ENCODE results near the gene ACVR1. TPM values are rescaled to one million over a fixed set of nuclear protein-coding genes. Genes with fewer than 3 reads are reported as not detected.

ACVR1 gene
- 26.7 and 35.4 TPM in 2 replicates for total RNA-seq

GRCh38 chr2:157876066-157876785 is at the start of gene ACVR1:
TSS of gene ACVR1 (minus strand) at chr2:157876330. CDS start at chr2:157799493, 76,837 bp downstream.

Other genes with a start within 250 kb of the ACVR1 start
- 0.25 and 0.33 TPM in 2 replicates for gene ACVR1C, start 247.5 kb downstream of the ACVR1 start, total RNA-seq
- gene UPP2, start 225.5 kb upstream of the ACVR1 start, total RNA-seq: not detected in 2 replicates

Measured in uterine smooth muscle cell (primary cell).